ENCODE data around the gene IQCH.

The IQCH gene

DNA sequence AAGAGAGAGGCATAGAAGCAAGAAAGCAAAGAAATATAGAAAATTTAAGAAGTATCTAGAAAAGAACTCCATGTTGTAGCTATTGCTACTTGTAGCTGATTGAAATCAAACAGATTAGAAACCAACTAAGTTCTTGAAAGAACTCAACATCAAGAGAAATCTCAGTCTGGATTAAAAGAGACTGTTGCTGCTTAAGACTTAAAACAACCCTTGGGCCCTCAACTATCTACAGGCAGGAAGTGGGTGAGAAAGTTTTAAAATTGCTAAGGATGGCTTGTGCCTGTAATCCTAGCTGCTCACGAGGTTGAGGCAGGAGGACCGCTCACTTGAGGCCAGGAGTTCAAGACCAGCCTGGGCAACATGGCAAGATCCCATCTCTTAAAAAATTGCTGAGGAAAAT is 227.1 kb downstream of the IQCH start:
- DNase-seq (ENCODE audit: low read depth in 3 of 3, low spot score in 1 of 3): no peak

DNA sequence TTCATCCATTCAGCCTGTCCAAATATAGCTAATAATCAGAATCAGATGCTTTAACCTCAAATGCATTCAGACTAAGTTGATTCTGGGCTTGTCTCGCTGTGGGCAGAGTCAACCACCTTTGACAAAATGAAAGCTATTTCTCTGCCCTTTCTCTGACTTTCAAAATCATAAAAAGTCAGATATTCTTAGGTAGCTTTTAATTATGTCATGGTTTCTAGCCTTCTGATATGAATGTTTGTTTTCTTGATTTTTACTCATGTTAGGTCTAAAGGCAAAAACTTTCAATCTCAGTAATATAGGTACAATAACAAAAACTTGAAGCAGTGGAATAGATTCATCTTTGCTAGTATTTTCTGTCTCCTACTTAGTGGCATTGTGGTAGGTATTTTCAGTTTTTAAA is 241.0 kb downstream of the IQCH start:
- no peak for DNase-seq (ENCODE audit: low read depth in 3 of 3, low spot score in 1 of 3)

DNA sequence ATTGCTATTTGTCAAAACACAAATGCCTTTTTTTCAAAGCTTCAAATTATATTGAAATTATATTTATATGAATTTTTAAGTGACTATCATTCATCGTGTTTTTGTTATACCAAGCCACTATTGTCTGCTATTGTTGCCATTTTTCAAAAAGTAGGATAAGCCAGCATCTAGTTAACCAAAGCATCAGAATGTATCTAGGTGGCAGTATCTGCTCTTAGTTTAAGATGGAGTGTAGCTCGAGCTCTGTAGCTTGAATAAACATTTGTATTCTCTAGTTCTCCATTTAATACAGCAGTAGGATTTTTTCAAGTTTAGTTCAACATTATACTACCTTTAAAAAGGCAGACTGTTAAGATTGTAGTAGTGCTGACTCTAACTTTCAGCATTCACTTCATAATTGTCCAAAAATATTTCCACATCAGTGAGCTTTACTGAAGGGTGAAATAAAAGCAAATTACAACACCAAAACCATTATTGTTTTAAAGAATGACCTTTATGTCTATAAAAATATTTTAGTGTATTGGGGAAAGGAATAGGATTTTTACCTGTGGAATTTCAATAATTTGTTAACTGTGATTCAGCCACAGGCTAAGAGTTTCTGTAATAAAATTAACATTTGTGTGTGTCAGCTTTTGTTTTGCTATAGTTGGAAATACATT is 246.7 kb downstream of the IQCH start:
- DNase-seq (ENCODE audit: low read depth in 3 of 3, low spot score in 1 of 3): no peak

DNA sequence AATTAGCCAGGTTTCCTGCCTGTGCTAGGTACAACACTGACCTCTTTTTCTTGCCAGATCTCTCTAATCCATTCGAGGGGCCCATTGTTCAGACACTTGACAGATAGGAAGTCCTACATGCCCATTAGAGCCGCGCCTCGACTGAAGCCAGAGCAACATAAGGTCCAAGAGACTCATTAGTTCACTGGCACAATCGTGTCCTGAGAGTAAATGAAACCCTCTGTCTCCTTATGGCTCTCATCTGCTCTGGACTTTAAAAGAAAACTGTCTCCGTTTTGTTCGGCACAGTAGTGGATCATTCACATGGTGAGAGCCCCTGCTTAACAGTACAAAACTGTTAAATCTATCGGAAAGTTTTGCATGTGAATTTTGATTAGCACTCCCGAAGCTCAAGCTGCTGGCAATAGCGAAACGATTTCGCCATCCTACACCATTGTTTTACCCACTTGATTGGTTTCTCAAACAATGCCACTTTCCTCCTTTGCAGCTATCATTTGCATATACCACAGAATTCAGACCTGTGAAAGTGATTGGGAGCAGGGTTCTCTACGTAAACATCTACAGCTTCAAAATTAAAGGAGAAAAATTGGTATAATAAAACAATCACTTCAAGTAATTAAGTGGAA is 247.4 kb downstream of the IQCH start:
- no peak for DNase-seq (ENCODE audit: low read depth in 3 of 3, low spot score in 1 of 3)

DNA sequence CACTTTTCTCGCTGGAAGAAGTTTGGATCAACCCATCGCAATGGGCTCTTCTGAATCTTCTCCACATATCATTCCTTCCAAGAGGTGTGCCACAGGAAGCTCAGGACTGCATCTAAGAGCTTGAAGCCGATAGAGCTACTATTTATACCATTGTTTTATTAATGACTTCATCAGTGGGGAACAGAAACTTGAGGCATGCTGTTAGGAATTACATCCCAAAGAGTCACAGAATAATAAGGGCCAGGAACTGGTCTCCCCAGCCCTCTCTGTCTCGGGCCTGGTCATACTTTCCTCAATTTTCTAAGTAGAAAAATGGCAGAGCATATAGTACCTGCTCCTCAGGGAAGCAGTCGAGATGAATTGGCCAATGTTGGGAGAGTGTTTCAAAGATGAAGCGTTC is 249.5 kb downstream of the IQCH start:
- no peak for DNase-seq (ENCODE audit: low read depth in 3 of 3, low spot score in 1 of 3)

DNA sequence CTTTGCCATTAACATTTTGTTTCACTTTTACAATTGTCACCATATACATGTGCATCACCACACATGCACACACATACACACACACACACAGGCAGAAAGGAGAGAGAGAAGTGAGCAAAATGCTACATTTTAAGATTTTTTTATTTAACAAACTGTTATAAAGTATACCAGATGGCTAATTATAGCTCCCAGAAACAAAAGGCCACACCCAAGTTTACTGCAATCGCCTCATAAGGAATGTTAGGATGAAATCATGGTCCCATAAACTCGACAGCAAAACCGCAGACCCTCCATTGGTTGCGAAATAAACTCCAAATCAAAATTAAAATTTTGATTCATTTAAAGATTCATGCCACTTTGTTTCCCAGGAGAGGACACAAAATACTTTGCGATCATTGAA is 250.2 kb downstream of the IQCH start:
- no peak for DNase-seq (ENCODE audit: low read depth in 3 of 3, low spot score in 1 of 3)

DNA sequence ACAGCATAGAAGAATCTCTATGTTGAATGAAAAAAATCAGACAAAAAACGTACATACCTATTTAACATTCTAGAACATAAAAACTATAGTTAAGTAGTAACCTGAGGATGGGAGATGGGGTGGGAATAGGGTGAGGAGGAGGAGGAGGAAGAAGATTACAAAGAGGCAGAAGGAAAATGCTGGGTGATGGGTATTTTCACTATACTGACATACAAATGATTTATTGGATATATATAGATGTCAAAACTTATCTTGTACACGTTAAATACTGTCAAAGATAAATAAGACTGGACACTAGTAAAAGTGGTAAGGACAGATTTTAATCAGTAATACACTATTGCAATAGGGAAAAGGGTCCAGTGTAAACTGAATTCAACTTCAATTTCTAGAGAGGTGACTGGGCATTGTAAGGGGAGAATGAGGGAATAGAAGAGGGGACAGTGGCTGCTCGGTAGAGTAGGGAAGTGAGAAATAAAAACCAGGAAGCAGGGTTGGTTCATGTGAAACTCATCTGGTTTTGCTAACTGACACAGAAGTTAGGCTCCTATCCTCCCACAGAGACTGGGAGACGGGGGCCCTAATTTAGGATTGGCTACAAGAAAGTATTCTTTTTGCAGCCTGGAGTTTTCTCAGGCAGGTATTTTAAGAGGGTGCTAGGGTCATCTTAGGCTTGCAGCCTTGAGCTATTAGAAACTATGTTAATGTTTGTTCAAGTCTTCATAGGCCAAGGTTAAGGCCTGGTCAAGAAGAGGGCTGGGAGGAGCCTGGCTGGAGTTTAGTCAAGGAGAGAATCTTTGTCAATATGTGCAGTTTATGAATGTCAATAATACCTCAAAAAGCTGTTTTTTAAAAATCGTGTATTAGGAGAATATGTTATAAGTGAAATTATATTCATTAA is 251.3 kb downstream of the IQCH start:
- DNase-seq (ENCODE audit: low read depth in 3 of 3, low spot score in 1 of 3): no peak

DNA sequence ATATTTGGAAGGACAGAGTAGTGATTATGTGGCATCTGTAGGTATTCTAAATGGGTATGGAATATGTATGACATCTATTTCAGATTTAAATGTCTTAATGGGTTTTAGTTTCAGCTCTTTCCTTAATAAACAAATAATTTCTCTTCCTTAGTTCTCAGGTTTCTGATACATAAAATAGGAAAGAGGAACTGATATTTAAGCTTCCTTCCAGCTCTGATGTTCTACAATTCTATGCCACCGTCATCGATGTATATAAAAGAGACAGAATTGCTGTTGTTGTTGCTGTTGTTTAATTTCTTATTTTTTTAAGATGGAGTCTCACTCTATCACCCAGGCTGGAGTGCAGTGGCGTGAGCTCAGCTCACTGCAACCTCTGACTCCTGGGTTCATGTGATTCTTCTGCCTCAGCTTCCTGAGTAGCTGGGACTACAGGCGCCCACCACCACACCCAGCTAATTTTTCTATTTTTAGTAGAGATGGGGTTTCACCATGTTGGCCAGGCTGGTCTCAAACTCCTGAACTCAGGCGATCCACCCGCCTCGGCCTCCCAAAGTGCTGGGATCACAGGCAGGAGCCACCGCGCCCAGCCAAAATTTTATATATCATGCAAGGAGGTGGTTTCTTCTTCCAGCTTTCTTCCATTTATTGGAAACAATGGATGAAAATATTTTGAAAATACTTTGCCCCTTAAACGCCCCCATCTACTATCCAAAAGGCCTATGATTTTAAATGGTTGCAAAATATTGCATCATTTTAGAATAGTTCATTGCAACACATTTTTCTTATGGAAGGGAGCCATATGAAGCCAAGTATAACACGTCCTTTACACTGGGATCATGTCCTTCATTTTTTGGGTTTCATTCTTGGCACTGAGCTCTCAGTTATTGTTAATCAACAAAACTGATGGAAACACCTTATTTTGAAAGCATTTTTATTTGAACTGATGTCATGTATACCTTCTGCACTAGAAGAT is 252.5 kb downstream of the IQCH start:
- DNase-seq (ENCODE audit: low read depth in 3 of 3, low spot score in 1 of 3): no peak

DNA sequence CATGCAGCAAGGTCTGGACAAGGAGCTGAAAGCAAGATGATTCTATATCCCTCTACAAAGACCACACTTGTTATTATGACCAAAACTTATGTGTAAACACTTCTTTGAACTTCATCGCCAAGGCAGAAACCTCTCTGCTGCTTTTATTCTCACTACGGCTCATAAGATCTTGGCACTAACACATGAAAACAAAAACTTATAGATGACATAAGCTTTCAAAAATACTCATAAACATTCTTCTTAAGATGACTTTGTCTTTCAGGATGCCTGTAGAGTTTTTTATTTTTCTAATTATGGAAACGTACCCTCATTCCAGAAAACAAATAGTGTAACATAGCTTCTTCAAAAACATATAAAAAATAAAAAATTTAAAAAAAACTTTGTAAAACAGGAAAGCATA is 253.8 kb downstream of the IQCH start:
- DNase-seq (ENCODE audit: low read depth in 3 of 3, low spot score in 1 of 3): no peak

DNA sequence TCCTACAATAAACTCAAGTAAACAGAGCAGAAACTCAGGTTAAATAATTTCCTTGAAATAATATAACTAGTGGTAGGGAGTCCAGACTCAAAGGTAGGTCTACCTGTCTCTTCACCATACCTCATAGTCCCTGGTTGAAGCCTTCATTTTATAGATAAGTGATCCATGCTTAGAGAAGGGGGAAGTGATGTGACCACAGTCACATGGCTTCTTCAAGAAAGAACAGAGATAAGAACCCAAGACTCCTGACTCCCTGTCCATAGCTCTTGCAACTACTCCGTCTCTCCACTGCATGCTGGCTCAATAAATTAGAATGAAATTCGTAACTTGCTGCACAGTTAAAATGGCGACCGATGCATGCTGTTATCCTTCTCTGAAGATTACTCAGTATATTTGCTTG is 255.3 kb downstream of the IQCH start:
- no peak for DNase-seq (ENCODE audit: low read depth in 3 of 3, low spot score in 1 of 3)

DNA sequence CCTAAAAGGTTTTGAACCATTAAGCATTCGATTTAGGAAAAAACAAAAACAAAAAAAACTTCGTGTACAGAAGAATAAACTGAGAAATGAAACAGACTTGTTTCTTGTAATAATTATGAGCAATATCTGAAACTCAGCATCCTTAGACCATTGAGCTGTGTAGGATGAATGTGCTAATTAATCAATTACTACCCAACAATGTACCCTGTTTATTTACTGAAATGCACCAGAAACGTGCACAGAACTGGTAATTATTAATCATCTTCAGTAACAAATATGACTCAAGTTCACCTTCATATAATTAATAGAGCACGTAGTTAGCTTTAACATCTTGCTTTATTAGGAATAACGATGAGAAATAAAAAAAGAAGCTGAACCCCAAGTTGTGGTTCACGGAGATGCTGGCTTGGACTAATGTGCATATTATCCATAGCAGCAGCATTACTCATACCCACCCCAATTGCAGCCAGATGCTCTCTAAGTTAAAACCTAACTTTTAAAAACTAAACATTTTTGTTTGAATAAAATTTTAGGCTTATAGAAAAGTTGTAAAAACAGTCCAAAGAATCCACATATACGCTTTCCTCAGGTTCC is 256.1 kb downstream of the IQCH start:
- no peak for DNase-seq (ENCODE audit: low read depth in 3 of 3, low spot score in 1 of 3)

DNA sequence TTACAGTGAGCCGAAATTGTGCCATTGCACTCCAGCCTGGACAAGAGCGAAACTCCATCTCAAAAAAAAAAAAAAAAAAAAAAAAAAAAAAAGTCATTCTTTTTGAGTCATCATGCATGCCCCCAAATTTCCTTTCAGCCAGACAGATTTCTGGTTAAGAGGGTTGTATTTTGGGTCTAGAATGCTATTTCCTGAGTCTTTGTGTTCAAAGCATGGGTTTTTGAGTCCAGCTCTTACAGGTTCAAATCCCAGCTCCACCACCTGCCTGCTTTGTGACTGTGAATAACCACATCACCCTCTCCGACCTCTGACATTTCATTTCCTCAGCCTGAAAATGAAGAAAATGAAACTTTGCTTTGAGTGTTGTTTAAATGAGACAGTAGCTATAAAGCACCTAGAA is 257.0 kb downstream of the IQCH start:
- DNase-seq (ENCODE audit: low read depth in 3 of 3, low spot score in 1 of 3): no peak

DNA sequence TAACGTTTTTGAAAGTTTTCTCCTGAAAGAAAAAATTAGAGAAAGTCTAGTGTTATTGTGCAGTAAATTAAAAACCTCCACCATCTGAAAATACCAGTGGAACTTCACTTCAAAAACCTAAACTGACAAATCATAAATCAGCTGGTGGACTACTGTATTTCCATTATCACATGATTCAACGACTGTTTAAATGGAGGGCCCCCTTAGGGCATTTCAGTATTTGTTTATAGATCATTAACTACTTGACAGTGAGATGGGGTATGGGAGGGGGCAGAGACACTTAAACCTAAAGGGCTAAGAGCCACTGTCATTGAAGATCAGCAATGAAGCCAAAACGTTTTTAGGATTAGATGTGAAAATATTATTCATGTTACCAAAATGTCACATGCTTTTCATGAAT is 257.6 kb downstream of the IQCH start:
- DNase-seq (ENCODE audit: low read depth in 3 of 3, low spot score in 1 of 3): no peak

DNA sequence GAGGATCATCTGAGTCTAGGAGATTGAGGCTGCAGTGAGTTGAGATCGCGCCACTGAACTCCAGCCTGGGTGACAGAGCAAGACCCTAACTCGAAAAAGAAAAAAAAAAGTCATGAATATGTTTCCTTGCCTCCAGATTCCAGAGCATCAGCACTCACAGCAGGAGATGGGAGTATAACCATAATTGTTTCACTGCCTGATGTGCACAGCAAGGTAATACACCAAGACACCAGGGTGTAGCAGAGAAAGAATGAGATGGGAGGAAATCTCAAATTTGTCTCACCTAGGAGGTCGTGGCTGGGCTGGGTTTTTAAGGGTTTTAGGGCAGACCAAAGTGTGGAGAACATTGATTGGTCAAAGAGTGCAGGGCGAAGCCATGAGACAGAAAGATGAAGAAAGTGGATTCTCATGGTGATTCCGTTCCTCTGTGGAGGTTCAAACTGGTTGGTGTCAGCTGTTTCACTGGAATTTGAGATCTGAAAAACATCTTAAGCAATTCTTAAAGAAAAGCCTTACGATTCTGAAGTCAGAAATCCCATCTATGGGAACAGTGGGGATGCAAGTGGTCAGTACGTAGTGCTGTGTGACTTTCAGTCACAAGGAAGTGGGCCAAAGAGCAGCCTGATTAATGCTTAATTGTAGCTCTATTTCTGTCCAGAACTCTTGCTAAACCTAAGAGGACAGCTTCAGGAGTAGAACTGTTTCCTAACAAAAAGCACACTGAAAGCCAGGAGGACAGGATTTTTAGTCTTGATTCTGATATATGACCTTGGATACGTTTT is 258.5 kb downstream of the IQCH start:
- DNase-seq (ENCODE audit: low read depth in 3 of 3, low spot score in 1 of 3): no peak

DNA sequence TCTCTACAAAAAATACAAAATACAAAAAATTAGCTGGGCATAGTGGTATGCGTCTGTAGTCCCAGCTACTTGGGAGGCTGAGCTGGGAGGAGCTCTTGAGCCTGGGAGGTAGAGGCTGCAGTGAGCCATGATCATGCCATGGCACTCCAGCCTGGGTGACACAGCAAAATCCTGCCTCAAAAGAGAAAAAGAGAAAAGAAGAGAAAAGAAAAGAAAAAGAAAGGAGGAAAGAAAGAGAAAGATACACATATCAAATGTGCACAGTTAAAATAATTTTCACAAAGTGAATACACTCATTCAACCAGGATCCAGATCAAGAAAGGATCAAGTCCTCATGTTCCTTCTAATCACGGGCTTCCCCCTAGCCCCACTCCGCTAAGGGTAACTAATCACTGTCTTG is 260.5 kb downstream of the IQCH start:
- no peak for DNase-seq (ENCODE audit: low read depth in 3 of 3, low spot score in 1 of 3)

DNA sequence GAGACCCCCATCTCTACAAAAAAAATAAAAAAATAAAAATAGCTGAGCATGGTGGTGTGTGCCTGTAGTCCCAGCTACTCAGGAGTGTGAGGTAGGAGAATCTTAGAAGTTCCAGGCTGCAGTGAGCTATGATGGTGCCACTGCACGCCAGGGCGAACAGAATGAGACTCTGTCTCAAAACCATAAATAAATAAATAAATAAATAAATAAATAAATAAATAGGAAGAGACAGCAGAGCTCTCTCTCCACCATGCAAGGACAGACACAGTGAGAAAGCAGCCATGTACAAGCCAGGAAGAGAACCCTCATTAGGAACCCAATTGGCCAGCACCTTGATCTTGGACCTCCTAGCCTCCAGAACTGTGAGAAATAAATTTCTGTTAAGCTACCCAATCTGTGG is 261.0 kb downstream of the IQCH start:
- DNase-seq (ENCODE audit: low read depth in 3 of 3, low spot score in 1 of 3): no peak

DNA sequence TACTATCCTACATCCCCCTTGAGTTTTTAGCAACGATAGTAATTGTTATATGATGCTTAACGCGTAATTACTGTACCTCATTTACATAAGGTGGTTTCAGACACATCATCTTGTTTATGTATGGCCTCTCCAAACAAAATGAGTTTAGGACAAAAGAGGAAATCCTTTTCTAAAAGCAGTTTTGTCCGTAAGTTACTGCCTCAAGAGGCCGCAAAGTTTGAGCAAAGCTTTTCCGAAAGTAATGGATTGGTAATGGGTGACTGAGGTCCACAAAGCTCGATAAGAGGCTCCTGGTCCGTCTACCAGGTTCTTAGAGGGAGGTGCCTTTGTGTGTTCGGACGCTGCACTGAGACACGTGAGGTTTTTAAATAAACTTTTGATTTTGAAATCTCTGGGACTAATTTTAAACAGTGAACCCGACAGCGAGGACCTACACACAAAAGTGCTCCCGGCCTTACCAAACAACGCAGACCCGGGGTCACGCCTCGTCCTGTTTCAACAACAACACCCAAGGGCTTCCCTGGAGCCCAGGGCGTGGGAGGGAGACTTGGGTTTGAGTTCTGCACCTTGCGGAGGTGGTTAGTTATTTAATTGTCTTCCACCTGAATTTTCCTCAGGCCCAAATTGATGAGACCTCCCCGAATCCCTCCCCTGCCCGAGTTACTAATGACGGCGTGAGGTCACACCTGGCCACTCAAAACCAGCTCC is 265.9 kb downstream of the IQCH start:
- no peak for DNase-seq (ENCODE audit: low read depth in 3 of 3, low spot score in 1 of 3)

DNA sequence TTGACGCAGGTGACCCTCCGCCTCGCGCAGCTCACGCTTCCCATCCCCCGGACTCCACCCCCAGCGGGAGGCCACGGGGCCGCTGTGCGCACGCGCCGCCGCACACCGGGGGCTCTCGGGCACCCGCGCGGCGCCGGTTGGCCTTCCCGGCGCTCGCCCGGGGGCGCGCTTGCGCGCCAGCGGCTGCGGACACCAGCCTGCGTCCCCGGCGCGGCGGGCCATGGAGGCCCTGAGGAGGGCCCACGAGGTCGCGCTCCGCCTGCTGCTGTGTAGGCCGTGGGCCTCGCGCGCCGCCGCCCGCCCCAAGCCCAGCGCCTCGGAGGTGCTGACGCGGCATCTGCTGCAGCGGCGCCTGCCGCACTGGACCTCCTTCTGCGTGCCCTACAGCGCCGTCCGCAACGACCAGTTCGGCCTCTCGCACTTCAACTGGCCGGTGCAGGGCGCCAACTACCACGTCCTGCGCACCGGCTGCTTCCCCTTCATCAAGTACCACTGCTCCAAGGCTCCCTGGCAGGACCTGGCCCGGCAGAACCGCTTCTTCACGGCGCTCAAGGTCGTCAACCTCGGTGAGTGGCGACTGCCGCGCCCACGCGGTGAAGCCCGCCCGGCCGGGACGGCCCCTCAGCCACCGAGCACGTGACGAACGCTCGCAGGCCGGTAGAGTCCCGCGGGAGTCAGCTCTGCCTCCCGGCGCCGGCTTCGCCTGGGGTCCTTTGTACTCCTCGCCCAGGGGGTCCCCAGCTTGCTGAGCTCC is 266.6 kb downstream of the IQCH start, which contains the start of gene C15orf61:
TSS of gene C15orf61 (plus strand) at position 103 of the 754 bp plus-strand sequence. CDS start at position 221, 118 bp downstream.
- DNase-seq (ENCODE audit: low read depth in 3 of 3, low spot score in 1 of 3): peak; percentile 53 to 75 (median 68)
